HepG2 (cell line): ENCODE data around the gene AUNIP. TPM values are rescaled to one million over a fixed set of nuclear protein-coding genes. Genes with fewer than 3 reads are reported as not detected.

ENCODE experiments used
- GATA4 ChIP-seq: sonication (generic); IDR thresholded peaks from 2 replicates; pipeline ENCODE4 v1.6.1; 2016; ENCODE audit warnings: antibody characterized with exemption, low read depth, borderline replicate concordance
- GLI4 ChIP-seq: sonication (generic); formaldehyde crosslinking; IDR thresholded peaks from 2 replicates; pipeline ENCODE4 v1.5.1; 2020; ENCODE audit warnings: missing genetic modification reagents, mild to moderate bottlenecking, moderate library complexity, borderline replicate concordance
- IRF9 ChIP-seq: sonication (generic); formaldehyde crosslinking; IDR thresholded peaks from 2 replicates; pipeline ENCODE4 v1.8.0; 2022; ENCODE audit warnings: missing genetic modification reagents, mild to moderate bottlenecking, borderline replicate concordance
- KIAA2018 ChIP-seq: sonication (generic); formaldehyde crosslinking; IDR thresholded peaks from 2 replicates; pipeline ENCODE4 v1.5.0; 2020; ENCODE audit warnings: mild to moderate bottlenecking, missing genetic modification reagents, borderline replicate concordance
- ZFP91 ChIP-seq: sonication (generic); formaldehyde crosslinking; IDR thresholded peaks from 2 replicates; pipeline ENCODE4 v1.9.0; 2022; ENCODE audit warnings: missing genetic modification reagents, mild to moderate bottlenecking, borderline replicate concordance
- ZMYM4 ChIP-seq: sonication (generic); formaldehyde crosslinking; IDR thresholded peaks from 2 replicates; pipeline ENCODE4 v1.8.1; 2023; ENCODE audit warnings: mild to moderate bottlenecking, missing genetic modification reagents
- ZNF253 ChIP-seq: sonication (generic); formaldehyde crosslinking; IDR thresholded peaks from 2 replicates; pipeline ENCODE4 v1.8.0; 2022; ENCODE audit warnings: mild to moderate bottlenecking, missing genetic modification reagents, borderline replicate concordance
- ZNF646 ChIP-seq: sonication (generic); formaldehyde crosslinking; IDR thresholded peaks from 2 replicates; pipeline ENCODE4 v1.9.0; 2021; ENCODE audit warnings: mild to moderate bottlenecking, missing genetic modification reagents
- polyA plus RNA-seq, 8 experiments: library from polyadenylated mRNA; depleted of rRNA in 3 of 8; stranded (reverse) in 7 of 8; unstranded in 1 of 8; fragments of >200 nt; fragmentation: Illumina TruSeq in 4 of 8; extraction: Trizol in 4 of 8; gene quantifications; 2 replicates each; pipeline versions ENCODE4 v1.2.1 to v1.2.3, GENCODE V29; 2011 to 2016; ENCODE audit warnings: low read depth in 4 of 8, missing spikeins in 1 of 8, mixed read lengths in 1 of 8; ENCODE audit not compliant: insufficient read depth in 1 of 8
- total RNA-seq, 5 experiments: library from RNA; depleted of rRNA; stranded (reverse); fragments of >200 nt; fragmentation: Illumina TruSeq; extraction: Trizol; gene quantifications; 2 replicates each; pipeline ENCODE4 v1.2.3, GENCODE V29; 2016; ENCODE audit warnings: low read depth in 1 of 5

AUNIP gene
- total and polyA plus RNA-seq, 2 of the 13 experiments (the other 11 are each of a cell fraction or from before 2014, with no cell fraction given), result 3.8 to 12.3 TPM

GRCh38 chr1:25861316-25862286 lies 2.3 kb upstream of the AUNIP start (continued):
- TF ChIP-seq ZNF253 (no peak), IRF9 (0 out of 2 replicates have a peak, but pooled peaks have one; percentile 10), ZFP91 (CRISPR knock-in tag) (peak; percentile 59; the same call in 1 of the 2 replicates), GATA4 (peak; percentile 47; the same call in 1 of the 2 replicates), ZNF646 (CRISPR knock-in tag) (no peak), GLI4 (CRISPR knock-in tag) (no peak), ZMYM4 (CRISPR knock-in tag) (no peak), KIAA2018 (CRISPR knock-in tag) (no peak)
